HG03354 (cell line): Measurements from ENCODE around the gene WDR6.

Experiments used
- ATAC-seq: cut with Tn5 transposase; IDR thresholded peaks from one replicate; pipeline ENCODE4 v1.9.1; 2021; ENCODE audit warnings: mild to moderate bottlenecking; ENCODE audit not compliant: unreplicated experiment, poor library complexity, severe bottlenecking

WDR6 gene

GRCh38 chr3:49012441-49013017 is 5.3 kb downstream of the WDR6 start:
- no peak for ATAC-seq

- no peak for ATAC-seq
These were observed 6.0 kb downstream of the WDR6 start for GRCh38 chr3:49013113-49013737.

GRCh38 chr3:49013738-49014660 is 6.8 kb downstream of the WDR6 start:
- ATAC-seq, result no peak

- no peak for ATAC-seq
These were observed 7.9 kb downstream of the WDR6 start for GRCh38 chr3:49015072-49015471.

- no peak for ATAC-seq
These were observed 8.6 kb downstream of the WDR6 start for GRCh38 chr3:49015765-49016164.

GRCh38 chr3:49016414-49017228 is 9.4 kb downstream of the WDR6 start:
- ATAC-seq, result no peak

- ATAC-seq, result no peak
These were observed 10.2 kb downstream of the WDR6 start for GRCh38 chr3:49017229-49017970.

- ATAC-seq, result no peak
These were observed 10.9 kb downstream of the WDR6 start, which contains the start of gene DALRD3 for GRCh38 chr3:49017971-49018706. Gene DALRD3 (minus strand): TSS chr3:49018580. CDS start chr3:49018564, 16 bp downstream.

GRCh38 chr3:49018707-49019006 is 11.5 kb downstream of the WDR6 start:
- no peak for ATAC-seq

- no peak for ATAC-seq
These were observed 12.7 kb downstream of the WDR6 start for GRCh38 chr3:49019941-49020329.

- ATAC-seq, result no peak
These were observed 13.4 kb downstream of the WDR6 start for GRCh38 chr3:49020330-49021212.

GRCh38 chr3:49021213-49021812 is 14.1 kb downstream of the WDR6 start:
- ATAC-seq, result peak; percentile 54

- peak; percentile 67 for ATAC-seq
These were observed 14.9 kb downstream of the WDR6 start, which contains the start of gene NDUFAF3 for GRCh38 chr3:49021813-49022687. Gene NDUFAF3 (plus strand): TSS chr3:49022121. CDS start chr3:49022145, 24 bp downstream.

GRCh38 chr3:49022688-49023171 is 15.5 kb downstream of the WDR6 start:
- no peak for ATAC-seq

- ATAC-seq, result no peak
These were observed 16.6 kb downstream of the WDR6 start for GRCh38 chr3:49023775-49024174.

GRCh38 chr3:49024449-49024848 is 17.3 kb downstream of the WDR6 start:
- ATAC-seq, result no peak
